ENCODE measurements around the gene ZNF865.

Gene ZNF865

GRCh38 chr19:55663846-55664536 is 58.5 kb downstream of the ZNF865 start:
- DNase-seq: no peak

GRCh38 chr19:55666343-55667005 is 61.0 kb downstream of the ZNF865 start:
- no peak for DNase-seq

Data from central memory CD4-positive, alpha-beta T cell (primary cell).